Activated T-helper 1 cell treated with anti-CD3 and anti-CD28 coated beads, Interleukin-2, amount 50 U/mL, for 16 hours (primary cell): ENCODE data around the gene KIF2A.

Experiments used
- DNase-seq, 2 donors: peaks; one replicate each; pipeline ENCODE4 v3.0.0-alpha.2; 2020; ENCODE audit warnings: low read depth in 1 of 2, low spot score in 1 of 2

The KIF2A gene

DNA sequence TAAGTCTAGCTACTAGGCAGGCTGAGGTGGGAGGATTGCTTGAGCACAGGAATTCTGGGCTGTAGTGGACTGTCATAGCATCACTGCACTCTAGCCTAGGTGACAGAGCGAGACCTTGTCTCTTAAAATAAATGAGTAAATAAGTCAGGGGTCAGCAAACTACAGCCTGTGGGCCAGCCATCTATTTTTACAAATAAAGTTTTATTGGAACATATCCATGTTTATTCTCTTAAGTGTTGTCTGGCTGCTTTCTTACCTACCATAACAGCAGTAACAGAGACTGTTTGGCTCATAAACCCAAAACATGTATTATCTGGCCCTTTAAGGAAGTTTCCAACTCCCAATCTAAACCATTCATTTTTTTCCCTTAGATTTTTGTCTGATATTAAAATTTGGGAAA, 68.1 kb downstream of the KIF2A start:
- no peak for DNase-seq

DNA sequence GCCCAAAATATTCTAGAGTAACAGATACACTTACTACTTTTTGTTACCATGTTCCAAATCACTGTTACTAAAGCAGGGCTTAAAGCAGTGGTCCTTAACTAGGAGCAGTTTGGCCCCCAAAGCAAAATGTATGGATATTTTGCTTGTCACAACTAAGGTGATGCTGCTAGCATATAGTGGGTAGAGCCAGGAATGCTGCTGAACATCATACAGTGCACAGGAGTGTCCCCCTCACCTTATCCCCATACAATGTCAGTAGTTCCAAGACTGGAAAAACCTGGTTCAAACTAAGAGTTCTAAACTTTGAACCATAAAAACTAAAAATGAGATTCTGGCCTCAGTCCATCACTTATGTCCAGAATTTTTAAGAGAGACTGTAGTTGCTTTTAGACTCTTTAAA, 69.6 kb downstream of the KIF2A start:
- DNase-seq: no peak

GRCh38 chr5:62376064-62376463, 70.1 kb downstream of the KIF2A start:
- DNase-seq: no peak

GRCh38 chr5:62385131-62385530, 79.1 kb downstream of the KIF2A start:
- no peak for DNase-seq

- no peak for DNase-seq
Measured at GRCh38 chr5:62385816-62386400, 79.9 kb downstream of the KIF2A start.

GRCh38 chr5:62386824-62387223, 80.8 kb downstream of the KIF2A start:
- DNase-seq: no peak

GRCh38 chr5:62395210-62395950, 89.4 kb downstream of the KIF2A start:
- DNase-seq: no peak

- peak; percentile 81 to 86 for DNase-seq
Measured at GRCh38 chr5:62403411-62404250, 97.6 kb downstream of the KIF2A start, which contains the start of gene DIMT1. TSS of gene DIMT1 (minus strand) at chr5:62403905. CDS start at chr5:62403772, 133 bp downstream.

GRCh38 chr5:62412549-62413329, 106.7 kb downstream of the KIF2A start, which contains the start of gene IPO11:
TSS of gene IPO11 (plus strand) at chr5:62412763. CDS start at chr5:62437280, 24,517 bp downstream.
- DNase-seq: peak; percentile 98

DNA sequence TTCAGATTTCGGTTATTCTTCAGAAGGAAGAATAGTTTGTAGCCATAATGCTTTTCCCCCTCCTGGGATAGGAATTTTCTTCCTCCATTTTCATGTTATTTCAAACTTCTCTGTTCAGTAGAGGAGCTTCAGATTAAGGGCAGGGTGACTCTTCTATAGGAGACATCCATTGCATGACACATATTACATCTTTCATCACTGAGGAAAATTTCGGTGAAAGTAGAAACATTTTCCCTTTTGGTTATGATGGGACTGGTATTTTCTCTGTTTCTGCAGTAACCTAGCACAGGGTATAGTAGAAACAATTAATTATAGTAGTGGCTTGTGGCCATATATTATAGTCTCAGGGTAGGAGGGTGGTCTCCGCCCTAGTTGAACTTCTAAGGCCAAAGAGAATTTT, 107.7 kb downstream of the KIF2A start:
- DNase-seq: no peak

GRCh38 chr5:62418462-62419076, 112.6 kb downstream of the KIF2A start:
- DNase-seq: no peak

- DNase-seq: no peak
Measured at GRCh38 chr5:62419609-62420008, 113.6 kb downstream of the KIF2A start.

DNA sequence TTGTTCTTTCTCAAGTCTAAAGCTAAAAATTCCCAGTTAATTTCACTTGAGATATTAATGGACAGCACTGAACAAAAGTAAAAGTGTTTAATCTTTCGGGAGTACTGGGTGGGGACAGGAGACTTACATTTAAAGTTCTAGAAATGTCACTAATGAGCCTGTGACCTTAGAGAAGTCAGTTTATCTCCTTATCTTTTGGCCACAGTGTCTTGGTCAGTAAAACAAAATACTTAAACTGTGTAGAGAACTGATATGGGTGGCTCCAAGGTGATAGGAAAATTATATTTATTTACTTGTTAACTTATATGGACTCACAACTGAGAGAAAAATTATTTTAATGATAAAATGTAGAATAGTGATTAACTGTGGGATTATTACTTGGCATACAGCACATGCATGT, 115.4 kb downstream of the KIF2A start:
- DNase-seq: no peak

- DNase-seq: no peak
Measured at GRCh38 chr5:62424763-62425162, 118.8 kb downstream of the KIF2A start.

DNA sequence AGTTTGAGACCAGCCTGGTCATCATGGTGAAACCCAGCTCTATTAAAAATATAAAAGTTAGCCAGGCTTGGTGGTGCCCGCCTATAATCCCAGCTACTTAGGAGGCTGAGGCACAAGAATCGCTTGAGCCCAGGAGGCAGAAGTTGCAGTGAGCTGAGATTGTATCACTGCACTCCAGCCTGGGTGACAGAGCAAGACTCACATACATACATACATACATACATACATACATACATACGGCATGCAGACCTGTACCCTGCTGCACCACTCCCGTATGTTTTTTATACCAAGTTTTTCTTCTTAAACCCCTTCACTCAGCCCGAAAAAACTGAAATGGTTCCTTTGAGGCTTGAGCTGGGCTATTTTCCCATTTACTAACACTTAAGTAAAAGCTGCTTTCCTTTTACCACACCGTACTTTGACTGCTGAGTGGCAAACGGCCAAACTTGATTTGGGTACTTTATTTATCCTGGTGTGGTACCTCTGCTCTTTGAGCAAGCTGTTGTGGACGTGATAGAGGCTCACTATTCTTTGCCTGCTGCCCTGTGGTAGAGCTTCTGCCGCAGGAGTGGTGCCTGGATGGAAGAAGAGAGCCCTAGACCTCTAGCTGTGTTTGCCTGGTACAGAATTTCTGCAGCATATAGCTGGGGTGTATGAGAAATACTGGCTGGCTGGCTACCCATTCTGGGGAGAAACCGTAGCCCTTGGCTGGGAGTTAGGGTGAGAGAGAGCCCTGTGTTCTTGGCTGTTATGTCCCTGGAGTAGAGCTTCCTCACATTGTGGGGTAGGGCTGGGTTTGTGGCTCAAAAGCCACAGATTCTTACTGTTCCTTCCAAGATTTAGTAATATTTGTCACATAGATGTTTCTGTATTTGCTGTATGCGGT, 126.0 kb downstream of the KIF2A start:
- DNase-seq: no peak

GRCh38 chr5:62432621-62433064, 126.6 kb downstream of the KIF2A start:
- no peak for DNase-seq
